HPDE6-E6E7 (cell line): ENCODE data around the gene SDCCAG8.

Experiments used
- DNase-seq: peaks from one replicate; pipeline ENCODE4 v3.0.0; 2011; ENCODE audit warnings: missing footprints; ENCODE audit errors: extremely low spot score

The SDCCAG8 gene

GRCh38 chr1:243281672-243282071 is 25.8 kb downstream of the SDCCAG8 start:
- DNase-seq, result no peak

- DNase-seq, result no peak
These were observed 30.7 kb downstream of the SDCCAG8 start for GRCh38 chr1:243286409-243287122.

- DNase-seq, result no peak
These were observed 31.3 kb downstream of the SDCCAG8 start for GRCh38 chr1:243287123-243287460.

- peak; percentile 57 for DNase-seq
These were observed 31.8 kb downstream of the SDCCAG8 start for GRCh38 chr1:243287652-243288051.

- no peak for DNase-seq
These were observed 32.2 kb downstream of the SDCCAG8 start for GRCh38 chr1:243288062-243288461.

- no peak for DNase-seq
These were observed 35.5 kb downstream of the SDCCAG8 start for GRCh38 chr1:243291292-243291691.

GRCh38 chr1:243292117-243292516 is 36.3 kb downstream of the SDCCAG8 start:
- no peak for DNase-seq

GRCh38 chr1:243293941-243294722 is 38.3 kb downstream of the SDCCAG8 start:
- no peak for DNase-seq

GRCh38 chr1:243294723-243295121 is 38.9 kb downstream of the SDCCAG8 start:
- DNase-seq, result peak; percentile 49

- no peak for DNase-seq
These were observed 43.2 kb downstream of the SDCCAG8 start for GRCh38 chr1:243299069-243299468.

GRCh38 chr1:243301059-243301458 is 45.2 kb downstream of the SDCCAG8 start:
- DNase-seq, result no peak

GRCh38 chr1:243311809-243312208 is 56.0 kb downstream of the SDCCAG8 start:
- no peak for DNase-seq

- no peak for DNase-seq
These were observed 57.3 kb downstream of the SDCCAG8 start for GRCh38 chr1:243312952-243313634.

- DNase-seq, result no peak
These were observed 58.0 kb downstream of the SDCCAG8 start for GRCh38 chr1:243313635-243314536.

GRCh38 chr1:243315455-243315854 is 59.6 kb downstream of the SDCCAG8 start:
- no peak for DNase-seq

GRCh38 chr1:243315893-243316292 is 60.1 kb downstream of the SDCCAG8 start:
- DNase-seq, result no peak

- DNase-seq, result no peak
These were observed 60.6 kb downstream of the SDCCAG8 start for GRCh38 chr1:243316366-243316989.

GRCh38 chr1:243320224-243320623 is 64.4 kb downstream of the SDCCAG8 start:
- no peak for DNase-seq

- no peak for DNase-seq
These were observed 66.5 kb downstream of the SDCCAG8 start for GRCh38 chr1:243322326-243322725.

GRCh38 chr1:243323491-243323890 is 67.7 kb downstream of the SDCCAG8 start:
- no peak for DNase-seq

- DNase-seq, result no peak
These were observed 69.6 kb downstream of the SDCCAG8 start for GRCh38 chr1:243325305-243325890.
